ENCODE measurements around the gene SLC22A14. TPM values are rescaled to one million over a fixed set of nuclear protein-coding genes. Genes with fewer than 3 reads are reported as not detected.

SLC22A14 gene
- total RNA-seq, 2 experiments from 2014 or later: not detected

DNA sequence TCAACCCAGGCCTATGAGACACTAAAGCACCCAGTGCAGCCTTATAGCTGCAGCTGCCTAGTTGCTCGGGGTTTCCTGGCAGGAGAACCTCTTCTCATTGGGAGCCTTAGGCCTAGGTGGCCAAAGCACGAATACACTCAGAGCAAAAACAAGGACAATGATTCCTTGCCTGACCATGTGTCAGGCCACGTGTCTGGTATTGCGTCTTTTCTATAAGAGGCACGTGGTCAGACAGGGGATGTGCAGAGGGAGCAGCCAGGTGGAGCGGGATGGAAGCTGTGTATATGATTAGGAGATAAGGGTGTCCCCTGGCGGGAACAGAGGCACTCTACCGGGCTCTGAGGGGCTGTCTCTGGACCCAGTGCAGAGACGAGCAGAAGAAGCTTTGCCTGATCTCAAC is 26.4 kb downstream of the SLC22A14 start:
- no peaks in the 10 kb centered on the region for H3K36me3 Mint-ChIP-seq (ENCODE audit: low read depth)
- no peak overlapping the region for H3K27ac Mint-ChIP-seq
- no peaks in the 10 kb centered on the region for H3K9me3 Mint-ChIP-seq
- no peaks in the 10 kb centered on the region for H3K4me1 Mint-ChIP-seq
- peaks cover 7% of the 10 kb centered on the region for H3K27me3 Mint-ChIP-seq
- ChIA-PET POLR2A (no interaction called here), CTCF (interaction anchor here (1.1 kb wide), 1 partner anchor 28 kb away, joined by 3 read pairs; no protein-coding TSS in a partner anchor)
- no peak for DNase-seq
- no peak overlapping the region for H3K4me3 Mint-ChIP-seq

- POLR2A ChIA-PET: no interaction called here
Measured at GRCh38 chr3:38311476-38311875, 29.4 kb downstream of the SLC22A14 start.

DNA sequence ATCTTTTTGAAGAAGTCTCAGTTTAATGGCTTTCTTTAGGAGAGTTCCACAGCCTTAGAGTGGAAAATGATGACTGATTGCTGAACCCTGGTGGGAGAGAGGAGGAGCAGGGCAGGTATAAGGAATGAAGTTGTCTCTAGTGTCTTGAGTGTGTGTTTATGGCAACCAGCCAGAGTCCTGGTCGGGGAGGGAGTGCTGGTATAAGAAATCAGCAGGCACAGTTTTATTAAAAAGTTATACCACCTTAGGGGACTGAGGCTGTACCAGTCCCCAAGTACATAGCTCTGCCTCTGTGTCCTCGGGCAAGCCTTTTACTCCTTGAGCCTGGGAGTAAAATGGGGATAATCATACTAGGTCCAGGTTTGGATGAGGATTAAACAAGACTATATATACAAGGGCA is 29.8 kb downstream of the SLC22A14 start:
- no peaks in the 10 kb centered on the region for H3K36me3 Mint-ChIP-seq (ENCODE audit: low read depth)
- no peak overlapping the region for H3K27ac Mint-ChIP-seq

More at GRCh38 chr3:38311476-38311875, 29.4 kb downstream of the SLC22A14 start:
- H3K4me1 Mint-ChIP-seq: no peaks in the 10 kb centered on the region
- no peaks in the 10 kb centered on the region for H3K9me3 Mint-ChIP-seq
- no peak overlapping the region for H3K4me3 Mint-ChIP-seq
- CTCF ChIA-PET: no interaction called here
- no peaks in the 10 kb centered on the region for H3K36me3 Mint-ChIP-seq (ENCODE audit: low read depth)
- no peak overlapping the region for H3K27ac Mint-ChIP-seq
- DNase-seq: no peak
- peaks cover 7% of the 10 kb centered on the region for H3K27me3 Mint-ChIP-seq

DNA sequence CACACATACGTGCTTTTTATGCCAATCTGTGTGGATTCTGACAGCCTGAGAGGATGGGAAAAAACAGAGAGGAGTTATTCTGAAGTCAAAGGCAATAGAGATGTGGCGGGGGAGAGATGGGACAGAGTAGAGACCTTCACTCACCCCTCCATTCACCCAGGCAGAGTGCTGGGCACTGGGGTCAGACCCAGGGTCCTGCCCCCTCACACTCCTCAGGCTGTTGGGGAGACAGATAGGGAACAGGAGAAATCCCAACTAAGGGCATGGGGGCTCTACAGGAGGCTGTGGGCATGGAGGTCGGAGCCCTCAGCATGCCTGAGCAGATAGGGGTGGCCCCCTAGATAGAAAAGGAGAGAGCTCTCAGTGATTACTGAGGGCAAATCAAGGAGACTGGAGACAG is 30.3 kb downstream of the SLC22A14 start:
- POLR2A ChIA-PET: interaction anchor here (0.6 kb wide), 1 partner anchor 132 kb away, joined by 3 read pairs; no protein-coding TSS in a partner anchor
- H3K4me3 Mint-ChIP-seq: no peak overlapping the region
- peaks cover 7% of the 10 kb centered on the region for H3K27me3 Mint-ChIP-seq
- no peak for DNase-seq
- no peaks in the 10 kb centered on the region for H3K4me1 Mint-ChIP-seq
- no peak overlapping the region for H3K27ac Mint-ChIP-seq
- no peaks in the 10 kb centered on the region for H3K36me3 Mint-ChIP-seq (ENCODE audit: low read depth)
- CTCF ChIA-PET: no interaction called here
- no peaks in the 10 kb centered on the region for H3K9me3 Mint-ChIP-seq

More for the DNA sequence above, 29.8 kb downstream of the SLC22A14 start:
- no peaks in the 10 kb centered on the region for H3K4me1 Mint-ChIP-seq
- ChIA-PET POLR2A (interaction anchor here (0.6 kb wide), 1 partner anchor 131 kb away, joined by 3 read pairs; no protein-coding TSS in a partner anchor), CTCF (no interaction called here)
- no peaks in the 10 kb centered on the region for H3K9me3 Mint-ChIP-seq
- H3K4me3 Mint-ChIP-seq: no peak overlapping the region
- peaks cover 7% of the 10 kb centered on the region for H3K27me3 Mint-ChIP-seq
- no peak for DNase-seq

GRCh38 chr3:38313263-38313662 is 31.2 kb downstream of the SLC22A14 start:
- DNase-seq: no peak
- no peaks in the 10 kb centered on the region for H3K4me1 Mint-ChIP-seq
- no peaks in the 10 kb centered on the region for H3K36me3 Mint-ChIP-seq (ENCODE audit: low read depth)
- ChIA-PET CTCF (no interaction called here), POLR2A (no interaction called here)
- H3K9me3 Mint-ChIP-seq: no peaks in the 10 kb centered on the region
- no peak overlapping the region for H3K27ac Mint-ChIP-seq
- no peak overlapping the region for H3K4me3 Mint-ChIP-seq
- peaks cover 7% of the 10 kb centered on the region for H3K27me3 Mint-ChIP-seq

DNA sequence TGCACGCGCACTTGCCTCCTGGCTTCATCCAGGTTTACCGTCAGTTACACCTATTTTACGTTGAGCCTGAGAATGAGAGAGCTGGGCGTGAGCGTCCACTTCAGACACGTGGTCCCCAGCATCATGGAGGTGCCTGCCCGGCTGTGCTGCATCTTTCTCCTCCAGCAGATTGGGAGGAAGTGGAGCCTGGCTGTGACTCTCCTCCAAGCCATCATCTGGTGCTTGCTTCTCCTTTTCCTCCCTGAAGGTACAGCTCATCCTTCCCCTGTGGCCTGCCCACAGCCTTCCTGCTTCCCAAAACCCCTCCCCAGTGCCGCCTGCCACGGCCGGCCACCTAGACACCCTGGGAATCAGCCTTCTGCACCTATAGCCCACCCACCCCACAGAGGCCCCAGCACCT is 31.6 kb downstream of the SLC22A14 start:
- Mint-ChIP-seq H3K9me3 (no peaks in the 10 kb centered on the region), H3K4me3 (no peak overlapping the region), H3K4me1 (no peaks in the 10 kb centered on the region), H3K27ac (no peak overlapping the region), H3K27me3 (peaks cover 7% of the 10 kb centered on the region), H3K36me3 (ENCODE audit: low read depth) (no peaks in the 10 kb centered on the region)
- ChIA-PET POLR2A (no interaction called here), CTCF (no interaction called here)
- DNase-seq: no peak

- POLR2A ChIA-PET: no interaction called here
- CTCF ChIA-PET: interaction anchor here (1.4 kb wide), 1 partner anchor 13 kb away, joined by 4 read pairs; no protein-coding TSS in a partner anchor
- no peaks in the 10 kb centered on the region for H3K36me3 Mint-ChIP-seq (ENCODE audit: low read depth)
- peaks cover 7% of the 10 kb centered on the region for H3K27me3 Mint-ChIP-seq
- H3K9me3 Mint-ChIP-seq: no peaks in the 10 kb centered on the region
- no peak overlapping the region for H3K4me3 Mint-ChIP-seq
- H3K4me1 Mint-ChIP-seq: no peaks in the 10 kb centered on the region
- no peak for DNase-seq
- H3K27ac Mint-ChIP-seq: no peak overlapping the region
Measured at GRCh38 chr3:38314112-38314763, 32.1 kb downstream of the SLC22A14 start.

- H3K36me3 Mint-ChIP-seq (ENCODE audit: low read depth): no peaks in the 10 kb centered on the region
- H3K9me3 Mint-ChIP-seq: no peaks in the 10 kb centered on the region
- H3K4me3 Mint-ChIP-seq: no peak overlapping the region
- no peak overlapping the region for H3K27ac Mint-ChIP-seq
- H3K27me3 Mint-ChIP-seq: peaks cover 4% of the 10 kb centered on the region
- DNase-seq: no peak
- no peaks in the 10 kb centered on the region for H3K4me1 Mint-ChIP-seq
- ChIA-PET CTCF (interaction anchor here (1.4 kb wide), 1 partner anchor 14 kb away, joined by 4 read pairs; no protein-coding TSS in a partner anchor), POLR2A (no interaction called here)
Measured at GRCh38 chr3:38314764-38315487, 32.8 kb downstream of the SLC22A14 start.

DNA sequence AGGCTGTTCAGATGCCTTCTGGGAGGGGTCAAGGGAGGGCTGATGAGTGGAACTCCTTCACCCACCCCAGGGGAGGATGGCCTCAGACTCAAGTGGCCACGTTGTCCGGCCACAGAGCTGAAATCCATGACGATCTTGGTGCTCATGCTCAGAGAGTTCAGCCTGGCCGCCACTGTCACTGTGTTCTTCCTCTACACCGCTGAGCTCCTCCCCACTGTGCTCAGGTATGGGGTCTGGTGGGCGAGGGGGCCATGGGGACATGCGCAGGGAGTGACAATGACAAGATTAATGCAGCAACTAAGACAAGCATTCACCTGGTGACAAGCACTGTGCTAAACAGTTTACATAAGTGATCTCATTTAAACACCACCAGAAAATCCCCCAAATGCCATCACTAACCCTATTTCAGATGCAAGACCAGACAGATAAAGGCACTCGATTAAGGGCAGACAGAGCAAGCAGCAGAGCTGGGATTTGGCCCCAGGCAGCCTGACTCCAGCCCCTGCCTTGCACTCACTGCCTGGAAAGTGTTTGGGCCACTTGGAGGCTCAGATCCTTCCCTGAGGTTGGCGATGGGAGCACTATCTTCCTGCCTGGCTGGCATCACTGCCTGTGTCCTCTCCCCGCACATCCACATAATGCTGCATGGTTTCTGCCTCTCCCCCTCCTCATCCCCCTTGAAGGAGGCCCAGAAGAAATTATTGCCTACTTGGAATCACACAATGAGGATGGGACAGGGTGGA is 33.6 kb downstream of the SLC22A14 start:
- H3K4me1 Mint-ChIP-seq: no peaks in the 10 kb centered on the region
- no peak for DNase-seq
- H3K27me3 Mint-ChIP-seq: peaks cover 2% of the 10 kb centered on the region
- no peak overlapping the region for H3K27ac Mint-ChIP-seq
- no peaks in the 10 kb centered on the region for H3K36me3 Mint-ChIP-seq (ENCODE audit: low read depth)
- ChIA-PET POLR2A (no interaction called here), CTCF (interaction anchor here (1.4 kb wide), 1 partner anchor 15 kb away, joined by 4 read pairs; no protein-coding TSS in a partner anchor)
- H3K9me3 Mint-ChIP-seq: no peaks in the 10 kb centered on the region
- no peak overlapping the region for H3K4me3 Mint-ChIP-seq

- CTCF ChIA-PET: no interaction called here
- POLR2A ChIA-PET: no interaction called here
- H3K27ac Mint-ChIP-seq: no peak overlapping the region
- DNase-seq: no peak
- H3K4me3 Mint-ChIP-seq: no peak overlapping the region
- H3K36me3 Mint-ChIP-seq (ENCODE audit: low read depth): no peaks in the 10 kb centered on the region
- H3K27me3 Mint-ChIP-seq: peaks cover under 1% of the 10 kb centered on the region
- no peaks in the 10 kb centered on the region for H3K9me3 Mint-ChIP-seq
- no peaks in the 10 kb centered on the region for H3K4me1 Mint-ChIP-seq
Measured at GRCh38 chr3:38316356-38317191, 34.5 kb downstream of the SLC22A14 start.

DNA sequence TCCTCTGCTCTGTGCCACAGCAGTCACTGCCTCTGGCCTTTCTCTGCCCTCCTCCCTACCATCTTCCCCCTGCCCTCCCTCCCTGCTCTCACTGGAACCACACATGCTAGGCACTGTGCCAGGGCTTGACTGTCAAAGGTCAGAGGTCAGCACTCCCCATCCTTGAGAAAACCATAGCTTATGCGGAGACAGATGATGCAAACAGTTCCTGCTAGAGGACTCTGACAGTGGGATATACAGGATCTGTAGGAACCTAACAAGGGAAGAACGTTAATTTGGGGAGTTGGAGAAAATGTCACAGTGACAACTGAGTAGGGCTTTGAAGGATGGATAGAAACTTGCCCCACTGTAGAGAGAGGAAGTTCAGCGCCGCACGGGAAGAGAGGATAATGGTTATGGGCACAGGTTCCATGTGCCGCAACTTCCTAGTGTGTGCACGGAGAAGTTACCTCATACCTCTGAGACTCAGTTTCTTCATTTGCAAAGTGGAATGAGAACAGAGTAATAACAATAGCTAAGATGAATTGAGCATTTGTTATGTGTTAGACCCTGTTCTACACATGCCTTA is 35.2 kb downstream of the SLC22A14 start:
- Mint-ChIP-seq H3K27ac (no peak overlapping the region), H3K36me3 (ENCODE audit: low read depth) (no peaks in the 10 kb centered on the region), H3K9me3 (no peaks in the 10 kb centered on the region), H3K4me1 (no peaks in the 10 kb centered on the region), H3K4me3 (no peak overlapping the region), H3K27me3 (peaks cover 2% of the 10 kb centered on the region)
- CTCF ChIA-PET: no interaction called here
- no peak for DNase-seq
- POLR2A ChIA-PET: no interaction called here
